Osteocyte (in vitro differentiated cells): Measurements from ENCODE around the gene FOXO1. TPM values are rescaled to one million over a fixed set of nuclear protein-coding genes. Genes with fewer than 3 reads are reported as not detected.

Experiments used
- DNase-seq: peaks from one replicate; pipeline ENCODE4 v3.0.0; 2021; ENCODE audit warnings: mixed read lengths; ENCODE audit not compliant: unreplicated experiment; ENCODE audit errors: extremely low spot score
- H3K27ac Mint-ChIP-seq: one replicate; pipeline ENCODE4 v1.8.0; 2021; ENCODE audit warnings: mild to moderate bottlenecking, mixed read lengths; ENCODE audit not compliant: unreplicated experiment
- H3K27me3 Mint-ChIP-seq: one replicate; pipeline ENCODE4 v1.8.0; 2021; ENCODE audit warnings: mixed read lengths; ENCODE audit not compliant: unreplicated experiment
- H3K36me3 Mint-ChIP-seq: one replicate; pipeline ENCODE4 v1.8.0; 2021; ENCODE audit warnings: mixed read lengths; ENCODE audit not compliant: unreplicated experiment
- H3K4me1 Mint-ChIP-seq: one replicate; pipeline ENCODE4 v1.8.0; 2021; ENCODE audit warnings: mixed read lengths; ENCODE audit not compliant: unreplicated experiment
- H3K4me3 Mint-ChIP-seq: one replicate; pipeline ENCODE4 v1.8.0; 2021; ENCODE audit warnings: mild to moderate bottlenecking, moderate library complexity, mixed read lengths; ENCODE audit not compliant: unreplicated experiment
- H3K9me3 Mint-ChIP-seq: one replicate; pipeline ENCODE4 v1.8.0; 2021; ENCODE audit warnings: mixed read lengths; ENCODE audit not compliant: unreplicated experiment
- total RNA-seq: library from RNA; stranded (reverse); gene quantifications from 2 replicates; pipeline ENCODE4 v1.2.1, GENCODE V29; 2021
- TF ChIP-seq, protein P1 (sequence below): fragments of 200-600 bp; sonication (generic); IDR thresholded peaks from 2 replicates; pipeline ENCODE4 v1.5.0; 2021; ENCODE audit warnings: antibody characterized with exemption, mild to moderate bottlenecking, moderate library complexity

The FOXO1 gene
- total RNA-seq, 1 donor from 2014 or later, result 10.0 TPM

DNA sequence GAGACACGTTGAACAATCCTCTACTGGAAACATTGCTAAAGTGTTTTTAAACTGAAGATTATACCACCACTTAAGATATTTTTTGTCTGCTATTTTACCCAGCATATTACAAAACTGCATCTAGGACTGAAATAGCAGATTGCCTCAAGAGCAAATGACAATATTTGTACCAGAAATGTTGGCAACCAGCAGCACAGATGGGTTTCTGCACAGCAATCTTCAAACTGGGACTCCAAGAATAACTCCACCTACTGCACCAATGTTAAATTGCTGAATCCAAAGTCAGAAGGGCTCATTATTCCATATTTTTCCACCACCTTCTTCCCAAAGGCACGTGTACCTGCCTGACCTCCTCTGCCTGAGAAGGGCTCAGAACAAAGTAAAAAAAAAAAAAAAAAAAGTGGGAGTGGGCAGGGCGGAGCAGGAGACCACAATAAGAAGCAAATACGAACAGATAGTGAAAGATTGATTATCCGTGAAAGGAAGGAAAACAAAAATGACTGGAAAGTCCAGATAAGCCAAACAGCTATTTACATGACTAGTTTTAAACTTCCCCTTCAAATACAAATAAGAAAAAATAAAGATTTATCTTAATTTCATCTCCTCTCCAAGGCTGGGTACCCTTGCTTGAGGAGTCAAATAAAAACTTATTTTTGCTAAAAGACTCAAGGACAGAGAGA is 79.4 kb downstream of the FOXO1 start:
- TF ChIP-seq, protein P1, sequence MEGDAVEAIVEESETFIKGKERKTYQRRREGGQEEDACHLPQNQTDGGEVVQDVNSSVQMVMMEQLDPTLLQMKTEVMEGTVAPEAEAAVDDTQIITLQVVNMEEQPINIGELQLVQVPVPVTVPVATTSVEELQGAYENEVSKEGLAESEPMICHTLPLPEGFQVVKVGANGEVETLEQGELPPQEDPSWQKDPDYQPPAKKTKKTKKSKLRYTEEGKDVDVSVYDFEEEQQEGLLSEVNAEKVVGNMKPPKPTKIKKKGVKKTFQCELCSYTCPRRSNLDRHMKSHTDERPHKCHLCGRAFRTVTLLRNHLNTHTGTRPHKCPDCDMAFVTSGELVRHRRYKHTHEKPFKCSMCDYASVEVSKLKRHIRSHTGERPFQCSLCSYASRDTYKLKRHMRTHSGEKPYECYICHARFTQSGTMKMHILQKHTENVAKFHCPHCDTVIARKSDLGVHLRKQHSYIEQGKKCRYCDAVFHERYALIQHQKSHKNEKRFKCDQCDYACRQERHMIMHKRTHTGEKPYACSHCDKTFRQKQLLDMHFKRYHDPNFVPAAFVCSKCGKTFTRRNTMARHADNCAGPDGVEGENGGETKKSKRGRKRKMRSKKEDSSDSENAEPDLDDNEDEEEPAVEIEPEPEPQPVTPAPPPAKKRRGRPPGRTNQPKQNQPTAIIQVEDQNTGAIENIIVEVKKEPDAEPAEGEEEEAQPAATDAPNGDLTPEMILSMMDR, result no peak
- Mint-ChIP-seq H3K36me3 (peaks cover 11% of the 10 kb centered on the region), H3K4me1 (peaks cover 14% of the 10 kb centered on the region)

DNA sequence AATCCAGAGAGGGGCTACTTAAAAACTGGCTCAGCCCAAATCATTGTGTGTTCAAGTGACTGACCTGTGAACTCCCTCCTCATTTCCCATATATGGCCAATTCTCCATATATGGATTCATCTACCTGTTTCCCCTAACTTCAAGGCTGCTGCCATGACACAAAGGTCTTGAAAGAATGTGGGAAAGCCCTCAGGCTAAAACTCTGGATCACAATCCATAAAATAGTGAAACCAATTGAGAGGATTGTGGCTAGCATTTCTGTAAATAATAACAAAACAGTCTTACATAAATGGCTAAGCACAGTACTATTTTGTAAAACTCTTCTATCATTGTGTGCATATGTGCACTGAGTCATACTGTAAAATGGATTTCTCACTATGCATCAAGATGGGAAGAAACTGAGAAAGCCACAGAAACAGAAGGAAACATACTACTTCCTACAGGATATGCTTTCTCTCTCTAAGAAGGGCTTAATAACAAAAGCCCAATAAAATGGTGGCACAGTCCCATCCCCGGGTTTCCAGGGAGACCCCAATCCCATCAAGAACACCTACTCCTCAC is 80.5 kb downstream of the FOXO1 start:
- Mint-ChIP-seq H3K27ac (no peak overlapping the region), H3K27me3 (no peaks in the 10 kb centered on the region), H3K4me3 (no peak overlapping the region), H3K9me3 (peaks cover 13% of the 10 kb centered on the region), H3K4me1 (peaks cover 14% of the 10 kb centered on the region), H3K36me3 (peaks cover 11% of the 10 kb centered on the region)
- TF ChIP-seq, protein P1, result no peak
- DNase-seq, result no peak

More for the DNA sequence above, 79.4 kb downstream of the FOXO1 start:
- H3K27ac Mint-ChIP-seq, result no peak overlapping the region
- peaks cover 13% of the 10 kb centered on the region for H3K9me3 Mint-ChIP-seq
- no peak overlapping the region for H3K4me3 Mint-ChIP-seq
- H3K27me3 Mint-ChIP-seq, result no peaks in the 10 kb centered on the region
- DNase-seq, result no peak

DNA sequence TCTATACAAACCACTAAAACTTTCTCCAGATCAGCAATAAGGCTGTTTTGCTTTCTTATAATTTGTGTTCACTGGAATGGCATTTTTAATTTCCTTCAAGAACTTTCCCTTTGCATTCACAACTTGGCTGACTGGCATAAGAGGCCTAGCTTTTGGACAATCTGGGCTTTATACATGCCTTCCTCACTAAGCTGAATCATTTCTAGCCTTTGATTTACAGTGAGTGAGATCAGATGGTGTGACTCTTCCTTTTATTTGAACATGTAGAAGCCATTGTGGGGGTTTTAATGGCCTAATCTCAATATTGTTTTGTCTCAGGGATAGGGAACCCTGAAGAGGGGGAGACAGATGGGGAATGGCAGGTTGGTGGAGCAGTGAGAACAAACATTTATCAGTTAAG is 82.7 kb downstream of the FOXO1 start:
- Mint-ChIP-seq H3K27me3 (no peaks in the 10 kb centered on the region), H3K9me3 (peaks cover 13% of the 10 kb centered on the region), H3K4me1 (no peaks in the 10 kb centered on the region), H3K36me3 (peaks cover 11% of the 10 kb centered on the region), H3K4me3 (no peak overlapping the region), H3K27ac (no peak overlapping the region)
- TF ChIP-seq, protein P1, result no peak
- DNase-seq, result no peak

DNA sequence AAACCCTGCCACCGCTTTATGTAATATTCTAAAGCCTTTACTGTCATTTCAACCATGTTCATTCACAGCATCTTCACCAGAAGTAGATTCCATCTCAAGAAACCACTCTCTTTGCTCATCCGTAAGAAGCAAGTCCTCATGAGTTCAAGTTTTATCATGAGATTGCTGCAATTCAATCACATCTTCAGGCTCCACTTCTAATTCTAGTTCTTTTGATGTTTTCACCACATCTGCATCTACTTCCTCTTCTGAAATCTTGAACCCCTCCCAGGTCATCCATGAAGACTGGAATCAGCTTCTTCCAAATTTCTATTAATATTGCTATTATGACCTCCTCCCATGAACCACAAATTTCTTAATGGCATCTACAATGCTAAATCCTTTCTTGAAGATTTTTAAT is 83.9 kb downstream of the FOXO1 start:
- Mint-ChIP-seq H3K4me1 (no peaks in the 10 kb centered on the region), H3K36me3 (peaks cover 11% of the 10 kb centered on the region), H3K4me3 (no peak overlapping the region), H3K27me3 (no peaks in the 10 kb centered on the region), H3K27ac (no peak overlapping the region), H3K9me3 (peaks cover 13% of the 10 kb centered on the region)
- DNase-seq, result no peak
- TF ChIP-seq, protein P1, result no peak

DNA sequence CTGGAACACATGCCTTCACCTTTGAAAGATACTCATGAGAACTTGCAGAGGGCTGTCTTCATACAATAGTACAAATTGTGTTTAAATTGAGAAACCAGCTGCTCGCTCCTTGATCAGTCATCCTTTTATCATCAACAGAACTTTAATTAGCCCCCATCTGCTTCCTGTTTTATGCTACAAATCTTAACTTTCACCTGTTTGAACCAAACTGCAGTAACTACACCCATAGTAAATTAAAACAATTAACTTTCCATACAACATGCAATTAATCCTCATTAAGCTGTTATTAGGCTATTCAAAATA is 85.2 kb downstream of the FOXO1 start:
- Mint-ChIP-seq H3K36me3 (peaks cover 11% of the 10 kb centered on the region), H3K4me3 (no peak overlapping the region), H3K27ac (no peak overlapping the region), H3K27me3 (no peaks in the 10 kb centered on the region), H3K4me1 (no peaks in the 10 kb centered on the region), H3K9me3 (peaks cover 13% of the 10 kb centered on the region)
- DNase-seq, result no peak
- TF ChIP-seq, protein P1, result no peak
